Caco-2 (cell line): ENCODE measurements around the gene PEX14. TPM values are rescaled to one million over a fixed set of nuclear protein-coding genes. Genes with fewer than 3 reads are reported as not detected.

Experiments used
- BruUV-seq: library from RNA; stranded (reverse); fragments of 400-500 nt; replicated peaks from 2 replicates; lab custom pipeline; 2021; lab: Mats Ljungman, UMichigan
- CTCF ChIA-PET: fragments of 300-600 bp; sonication (Branson Sonifier 250); formaldehyde crosslinking; loops from one replicate; lab custom pipeline; 2022; ENCODE audit warnings: antibody characterized with exemption; lab: Charles Lee
- POLR2A ChIA-PET: fragments of 300-600 bp; sonication (Branson Sonifier 250); formaldehyde crosslinking; loops from one replicate; lab custom pipeline; 2022; ENCODE audit warnings: antibody characterized with exemption; lab: Charles Lee
- DNase-seq, 2 experiments: peaks; one replicate each; pipeline versions ENCODE4 v3.0.0 to v3.0.0-alpha.2; 2020 to 2022
- H3K27me3 ChIP-seq: replicated peaks from 2 replicates; pipeline ENCODE4 v1.6.0; 2011; ENCODE audit warnings: low read length; ENCODE audit not compliant: control insufficient read depth, insufficient read depth
- H3K36me3 ChIP-seq: 2 replicates; pipeline ENCODE4 v1.5.1; 2011; ENCODE audit warnings: low read length; ENCODE audit not compliant: control insufficient read depth, insufficient read depth
- H3K4me1 ChIP-seq: fragments of 250-450 bp; sonication (Bioruptor Pico); 2 replicates; pipeline ENCODE4 v1.5.1; 2020; ENCODE audit warnings: mild to moderate bottlenecking
- H3K4me3 ChIP-seq: 2 replicates; pipeline ENCODE4 v1.5.1; 2011; ENCODE audit warnings: low read depth, mild to moderate bottlenecking, control low read depth, low read length
- H3K9me3 ChIP-seq: fragments of 250-450 bp; sonication (Bioruptor Pico); 2 replicates; pipeline ENCODE4 v1.5.1; 2020; ENCODE audit warnings: mild to moderate bottlenecking, moderate library complexity
- H3K27ac Mint-ChIP-seq: one replicate; pipeline ENCODE4 v1.8.0; 2022; ENCODE audit warnings: mixed read lengths; ENCODE audit not compliant: unreplicated experiment
- H3K27me3 Mint-ChIP-seq: one replicate; pipeline ENCODE4 v1.8.0; 2022; ENCODE audit warnings: mixed read lengths; ENCODE audit not compliant: insufficient read depth, unreplicated experiment
- H3K36me3 Mint-ChIP-seq: one replicate; pipeline ENCODE4 v1.8.0; 2022; ENCODE audit warnings: mild to moderate bottlenecking, mixed read lengths; ENCODE audit not compliant: insufficient read depth, unreplicated experiment
- H3K4me1 Mint-ChIP-seq: one replicate; pipeline ENCODE4 v1.8.0; 2022; ENCODE audit warnings: low read depth, mixed read lengths; ENCODE audit not compliant: unreplicated experiment
- H3K4me3 Mint-ChIP-seq: one replicate; pipeline ENCODE4 v1.8.0; 2022; ENCODE audit warnings: mild to moderate bottlenecking, moderate library complexity, mixed read lengths; ENCODE audit not compliant: unreplicated experiment
- H3K9me3 Mint-ChIP-seq: one replicate; pipeline ENCODE4 v1.8.0; 2022; ENCODE audit warnings: mixed read lengths; ENCODE audit not compliant: unreplicated experiment
- CTCF ChIP-seq, 2 experiments: fragments of 200-600 bp in 1 of 2; IDR thresholded peaks; 1 replicate in 1 of 2; 2 replicates in 1 of 2; pipeline versions ENCODE4 v1.5.1 to v1.8.0; 2011 to 2022; ENCODE audit warnings: antibody characterized with exemption in 1 of 2, control low read depth in 1 of 2, inconsistent platforms in 1 of 2, low read depth in 1 of 2, low read length in 1 of 2, mild to moderate bottlenecking in 1 of 2, moderate library complexity in 1 of 2; ENCODE audit not compliant: insufficient read depth in 1 of 2, severe bottlenecking in 1 of 2, unreplicated experiment in 1 of 2
- intact Hi-C: fragments of 100-400 bp; cut with micrococcal nuclease; formaldehyde crosslinking; loops from one replicate; pipeline ENCODE4 v1.10.0; 2022; ENCODE audit not compliant: unreplicated experiment
- total RNA-seq: library from RNA; stranded (reverse); gene quantifications from 2 replicates; pipeline ENCODE4 v1.2.3, GENCODE V29; 2022

The PEX14 gene
- total RNA-seq, 1 experiment from 2014 or later = 22.2 TPM

GRCh38 chr1:10444795-10445397 is 29.9 kb upstream of the PEX14 start:
- Mint-ChIP-seq H3K36me3 (peaks cover 6% of the 10 kb centered on the region), H3K9me3 (no peaks in the 10 kb centered on the region), H3K4me1 (no peaks in the 10 kb centered on the region), H3K27me3 (no peaks in the 10 kb centered on the region), H3K4me3 (no peak overlapping the region), H3K27ac (no peak overlapping the region)
- POLR2A ChIA-PET = no interaction called here
- no peak for DNase-seq
- Histone ChIP-seq H3K4me3 (no peak overlapping the region), H3K4me1 (no peaks in the 10 kb centered on the region), H3K36me3 (no peaks in the 10 kb centered on the region), H3K27me3 (no peaks in the 10 kb centered on the region), H3K9me3 (no peaks in the 10 kb centered on the region)
- CTCF ChIA-PET = no interaction called here
- no peak for TF ChIP-seq CTCF (IDR thresholded peaks at IDR 0.05; ENCODE audit: insufficient read depth in 1 of 2, low read depth in 1 of 2, low read length in 1 of 2, severe bottlenecking in 1 of 2, unreplicated experiment in 1 of 2)
- BruUV-seq = no TSS peak
- intact Hi-C loops = no loop called here

GRCh38 chr1:10446790-10447422 is 27.8 kb upstream of the PEX14 start:
- no peaks in the 10 kb centered on the region for H3K4me1 ChIP-seq
- H3K4me1 Mint-ChIP-seq = no peaks in the 10 kb centered on the region

GRCh38 chr1:10449751-10450150 is 25.0 kb upstream of the PEX14 start, which contains the start of gene CORT:
CORT (plus strand) TSS chr1:10450031; CDS start chr1:10450224, 193 bp downstream.
- Mint-ChIP-seq H3K9me3 (no peaks in the 10 kb centered on the region), H3K36me3 (no peaks in the 10 kb centered on the region), H3K4me3 (no peak within 1 kb of the TSS), H3K4me1 (no peaks in the 10 kb centered on the region), H3K27me3 (no peaks in the 10 kb centered on the region), H3K27ac (no peak within 1 kb of the TSS)
- no peak for TF ChIP-seq CTCF (IDR thresholded peaks at IDR 0.05; ENCODE audit: insufficient read depth in 1 of 2, low read depth in 1 of 2, low read length in 1 of 2, severe bottlenecking in 1 of 2, unreplicated experiment in 1 of 2)
- DNase-seq = no peak
- H3K4me3 ChIP-seq = no peak within 1 kb of the TSS
- no peaks in the 10 kb centered on the region for H3K36me3 ChIP-seq
- BruUV-seq = no TSS peak
- ChIA-PET POLR2A (no interaction called here), CTCF (interaction anchor here (1.0 kb wide), 1 partner anchor 19 kb away, joined by 3 read pairs; the partner anchor contains the start of gene CENPS)
- no peaks in the 10 kb centered on the region for H3K27me3 ChIP-seq
- no peaks in the 10 kb centered on the region for H3K9me3 ChIP-seq
- intact Hi-C loops = no loop called here
- H3K4me1 ChIP-seq = no peaks in the 10 kb centered on the region

More at GRCh38 chr1:10446790-10447422, 27.8 kb upstream of the PEX14 start:
- Histone ChIP-seq H3K27me3 (no peaks in the 10 kb centered on the region), H3K9me3 (no peaks in the 10 kb centered on the region), H3K36me3 (no peaks in the 10 kb centered on the region), H3K4me3 (no peak overlapping the region)
- Mint-ChIP-seq H3K9me3 (no peaks in the 10 kb centered on the region), H3K27me3 (no peaks in the 10 kb centered on the region), H3K27ac (no peak overlapping the region), H3K4me3 (no peak overlapping the region), H3K36me3 (peaks cover 5% of the 10 kb centered on the region)
- CTCF ChIA-PET = no interaction called here
- TF ChIP-seq CTCF (IDR thresholded peaks at IDR 0.05; ENCODE audit: insufficient read depth in 1 of 2, low read depth in 1 of 2, low read length in 1 of 2, severe bottlenecking in 1 of 2, unreplicated experiment in 1 of 2) = no peak
- DNase-seq = no peak
- POLR2A ChIA-PET = no interaction called here
- no TSS peak for BruUV-seq
- intact Hi-C loops = no loop called here
